Astrocyte of the spinal cord (primary cell): ENCODE measurements around the gene HERPUD1.
"Not testable (repeated sequence)": the region's sequence is repeated elsewhere in the genome, so short reads cannot be mapped to it uniquely, and the experiment has no call there.

Source experiments
- DNase-seq: peaks from one replicate; pipeline ENCODE4 v3.0.0; 2011; ENCODE audit warnings: low read depth, low spot score
- H3K4me3 ChIP-seq: 2 replicates; pipeline ENCODE4 v1.5.1; 2011; ENCODE audit warnings: low read depth, mild to moderate bottlenecking, low read length, moderate library complexity
- CTCF ChIP-seq: IDR thresholded peaks from 2 replicates; pipeline ENCODE4 v1.5.1; 2012; ENCODE audit warnings: low read depth, mild to moderate bottlenecking, low read length, inconsistent platforms
- in situ Hi-C: cut with HindIII; loops from 2 replicates; pipeline ENCODE4 v1.10.0; 2017; ENCODE audit warnings: low sequenced_read_pairs

Gene HERPUD1

GRCh38 chr16:56985288-56985961 lies 53.5 kb downstream of the HERPUD1 start:
- no peak overlapping the region for H3K4me3 ChIP-seq
- TF ChIP-seq CTCF, result no peak
- in situ Hi-C loops, result no loop called here
- peak; percentile 85 for DNase-seq

- TF ChIP-seq CTCF, result no peak
- no peak overlapping the region for H3K4me3 ChIP-seq
- in situ Hi-C loops, result no loop called here
- no peak for DNase-seq
Observed at GRCh38 chr16:56985962-56986360, 54.0 kb downstream of the HERPUD1 start.

GRCh38 chr16:56986361-56986760 lies 54.4 kb downstream of the HERPUD1 start:
- in situ Hi-C loops, result no loop called here
- DNase-seq, result no peak
- no peak overlapping the region for H3K4me3 ChIP-seq
- TF ChIP-seq CTCF, result no peak

- H3K4me3 ChIP-seq, in situ Hi-C loops, DNase-seq: not testable (repeated sequence)
Observed at GRCh38 chr16:56986908-56987307, 55.0 kb downstream of the HERPUD1 start.

GRCh38 chr16:56987692-56988091 lies 55.8 kb downstream of the HERPUD1 start:
- in situ Hi-C loops, result no loop called here
- no peak for DNase-seq
- no peak overlapping the region for H3K4me3 ChIP-seq
- no peak for TF ChIP-seq CTCF

GRCh38 chr16:56988161-56988947 lies 56.4 kb downstream of the HERPUD1 start:
- no peak for DNase-seq
- peak overlapping the region; percentile 81 for H3K4me3 ChIP-seq
- no peak for TF ChIP-seq CTCF
- in situ Hi-C loops, result no loop called here
